Fibroblast of the conjunctiva (primary cell): Measurements from ENCODE around the gene RETREG3.
"Not testable (repeated sequence)": the region's sequence is repeated elsewhere in the genome, so short reads cannot be mapped to it uniquely, and the experiment has no call there.

Experiments
- DNase-seq: peaks from one replicate; pipeline ENCODE4 v3.0.0-alpha.2; 2010; ENCODE audit warnings: low read depth

Gene RETREG3

DNA sequence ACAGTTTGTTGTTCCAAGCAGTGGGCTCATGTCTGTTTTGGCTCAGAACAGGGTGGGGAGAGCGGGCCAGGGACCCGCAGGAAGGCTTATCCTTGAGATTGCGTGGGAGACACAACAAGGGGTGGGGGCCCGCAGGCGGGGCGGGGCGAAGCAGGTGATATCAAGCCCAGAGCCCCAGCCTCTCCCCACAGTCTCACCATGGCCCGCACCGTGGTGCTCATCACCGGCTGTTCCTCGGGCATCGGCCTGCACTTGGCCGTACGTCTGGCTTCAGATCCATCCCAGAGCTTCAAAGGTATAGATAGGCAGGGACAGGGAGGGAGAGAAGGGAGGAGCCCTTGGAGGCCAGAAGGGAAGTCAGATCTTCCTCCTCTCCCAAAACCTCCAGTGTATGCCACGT, 56.4 kb downstream of the RETREG3 start, which contains the start of gene HSD17B1:
HSD17B1 (plus strand) TSS at position 188 of the 400 bp plus-strand sequence; CDS start at position 199, 11 bp downstream.
- not testable (repeated sequence) for DNase-seq

DNA sequence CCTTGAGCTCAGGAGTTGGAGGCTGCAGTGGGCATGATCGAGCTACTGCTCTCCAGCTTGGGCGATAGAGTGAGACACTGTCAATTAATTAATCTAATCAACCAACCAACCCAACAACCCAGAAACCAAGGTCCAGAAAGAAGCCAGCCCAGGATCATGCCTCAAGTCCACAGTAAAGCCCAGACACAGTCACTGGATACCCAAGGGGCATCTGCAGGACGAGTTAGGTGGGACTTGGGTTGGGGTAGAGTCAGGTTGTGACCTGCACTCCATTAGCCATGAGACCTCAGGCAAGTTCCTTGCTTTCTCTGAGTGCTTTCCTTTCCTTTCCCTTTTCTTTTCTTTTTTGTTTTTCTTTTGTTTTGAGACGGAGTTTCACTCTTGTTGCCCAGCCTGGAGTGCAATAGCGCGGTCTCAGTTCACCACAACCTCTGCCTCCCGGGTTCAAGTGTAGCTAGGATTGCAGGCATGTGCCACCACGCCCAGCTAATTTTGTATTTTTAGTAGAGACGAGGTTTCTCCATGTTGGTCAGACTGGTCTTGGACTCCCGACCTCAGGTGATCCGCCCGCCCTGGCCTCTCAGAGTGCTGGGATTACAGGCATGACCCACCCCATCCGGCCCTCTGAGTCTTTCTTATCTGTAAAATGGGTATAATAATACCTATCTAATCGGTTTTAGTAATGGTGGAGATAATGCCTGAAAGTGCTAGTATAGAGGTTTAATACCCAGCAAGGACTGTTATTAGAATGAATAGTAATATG, 60.0 kb downstream of the RETREG3 start:
- DNase-seq, result no peak

DNA sequence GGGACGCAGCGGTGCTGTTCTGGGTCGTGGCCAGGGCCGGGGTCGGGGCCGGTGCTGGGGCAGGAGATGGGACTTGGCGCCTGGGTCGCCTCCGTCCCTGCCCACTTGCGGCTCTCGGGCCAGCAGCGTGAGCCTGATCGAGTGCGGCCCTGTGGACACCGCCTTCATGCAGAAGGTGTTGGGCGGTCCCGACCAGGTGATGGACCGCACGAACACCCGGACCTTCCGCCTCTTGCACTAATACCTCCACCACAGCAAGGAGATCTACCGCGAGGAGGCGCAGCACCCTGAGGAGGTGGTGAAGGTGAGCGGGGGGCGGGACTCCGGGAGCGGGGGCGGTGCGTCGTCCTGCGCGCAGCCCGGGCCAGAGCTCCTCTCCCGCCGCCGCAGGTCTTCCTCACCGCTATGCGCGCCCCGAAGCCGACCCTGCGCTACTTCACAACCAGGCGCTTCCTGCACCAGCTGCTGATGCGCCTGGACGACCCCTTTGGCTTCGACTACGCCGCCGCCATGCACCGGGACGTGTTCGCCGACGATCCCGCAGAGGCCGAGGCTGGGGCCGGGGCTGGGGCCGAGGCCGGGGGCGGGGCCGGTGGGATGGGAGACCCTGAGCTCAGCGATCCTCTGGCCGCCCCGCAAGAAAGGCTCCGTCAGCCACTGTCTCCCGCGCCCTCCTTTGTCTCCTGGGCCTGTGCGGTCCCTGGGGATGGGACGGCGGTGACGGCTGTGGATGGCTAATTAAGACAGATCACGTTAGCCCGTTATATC, 60.9 kb downstream of the RETREG3 start:
- DNase-seq, result no peak

GRCh38 chr17:42547698-42548069, 61.5 kb downstream of the RETREG3 start:
- no peak for DNase-seq

- DNase-seq, result no peak
Observed at GRCh38 chr17:42547001-42547461, 62.1 kb downstream of the RETREG3 start.

- DNase-seq, result not testable (repeated sequence)
Observed at GRCh38 chr17:42545755-42546505, 63.2 kb downstream of the RETREG3 start.

DNA sequence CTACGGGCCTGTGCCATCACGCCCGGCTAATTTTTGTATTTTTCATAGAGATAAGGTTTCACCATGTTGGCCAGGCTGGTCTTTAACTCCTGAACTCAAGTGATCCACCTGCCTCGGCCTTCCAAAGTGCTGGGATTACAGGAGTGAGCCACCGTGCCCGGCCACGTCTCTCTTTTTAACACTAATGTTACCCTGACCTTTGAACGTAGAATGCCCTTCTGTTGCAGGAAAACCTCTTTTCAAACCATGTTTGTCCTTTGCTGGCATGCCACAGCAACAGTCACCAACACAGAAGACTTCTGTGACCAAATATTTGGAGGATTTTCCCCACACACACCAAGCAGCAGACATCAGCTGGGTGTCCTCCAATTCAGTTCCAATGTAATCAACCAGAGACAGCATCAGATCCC, 64.3 kb downstream of the RETREG3 start:
- DNase-seq, result no peak

GRCh38 chr17:42543190-42544079, 65.7 kb downstream of the RETREG3 start:
- DNase-seq, result no peak

- no peak for DNase-seq
Observed at GRCh38 chr17:42541041-42541833, 67.9 kb downstream of the RETREG3 start.

- DNase-seq, result not testable (repeated sequence)
Observed at GRCh38 chr17:42540558-42540957, 68.6 kb downstream of the RETREG3 start.

GRCh38 chr17:42538482-42538881, 70.7 kb downstream of the RETREG3 start:
- no peak for DNase-seq

DNA sequence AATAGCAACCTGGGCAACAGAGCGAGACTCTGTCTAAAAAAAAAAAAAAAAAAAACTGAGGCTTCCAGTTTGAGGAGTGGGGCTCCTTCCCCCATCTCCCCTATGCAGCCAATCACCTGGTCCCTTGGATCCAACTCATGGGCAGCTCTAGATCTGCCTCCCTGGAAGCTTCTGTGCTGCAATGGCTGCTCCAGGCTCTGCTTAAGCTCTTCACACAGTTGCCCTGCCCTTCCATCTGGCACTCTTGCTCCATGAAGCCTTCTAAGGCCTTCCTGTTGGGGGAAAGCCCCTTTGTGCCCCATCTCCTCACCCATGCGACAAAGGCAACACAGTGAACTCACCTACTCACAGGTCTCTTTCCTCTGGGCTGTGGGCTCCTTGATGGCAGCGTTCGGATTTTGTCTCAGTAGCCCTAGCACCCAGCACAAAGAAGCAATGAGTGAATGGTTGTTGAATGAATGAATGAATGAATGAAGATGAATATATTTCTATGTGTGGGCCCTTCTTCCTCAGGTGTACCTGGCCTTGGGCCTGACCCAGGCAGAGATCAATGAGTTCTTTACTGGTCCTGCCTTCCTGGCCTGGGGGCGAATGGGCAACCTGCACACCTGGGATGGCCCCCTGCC, 71.2 kb downstream of the RETREG3 start:
- DNase-seq, result no peak

- no peak for DNase-seq
Observed at GRCh38 chr17:42537156-42537805, 71.9 kb downstream of the RETREG3 start.

- DNase-seq, result peak; percentile 66
Observed at GRCh38 chr17:42536372-42537155, 72.6 kb downstream of the RETREG3 start.

- peak; percentile 65 for DNase-seq
Observed at GRCh38 chr17:42536048-42536371, 73.2 kb downstream of the RETREG3 start, which contains the start of gene NAGLU. Gene NAGLU (plus strand): TSS chr17:42536241. CDS start chr17:42536273, 32 bp downstream.

DNA sequence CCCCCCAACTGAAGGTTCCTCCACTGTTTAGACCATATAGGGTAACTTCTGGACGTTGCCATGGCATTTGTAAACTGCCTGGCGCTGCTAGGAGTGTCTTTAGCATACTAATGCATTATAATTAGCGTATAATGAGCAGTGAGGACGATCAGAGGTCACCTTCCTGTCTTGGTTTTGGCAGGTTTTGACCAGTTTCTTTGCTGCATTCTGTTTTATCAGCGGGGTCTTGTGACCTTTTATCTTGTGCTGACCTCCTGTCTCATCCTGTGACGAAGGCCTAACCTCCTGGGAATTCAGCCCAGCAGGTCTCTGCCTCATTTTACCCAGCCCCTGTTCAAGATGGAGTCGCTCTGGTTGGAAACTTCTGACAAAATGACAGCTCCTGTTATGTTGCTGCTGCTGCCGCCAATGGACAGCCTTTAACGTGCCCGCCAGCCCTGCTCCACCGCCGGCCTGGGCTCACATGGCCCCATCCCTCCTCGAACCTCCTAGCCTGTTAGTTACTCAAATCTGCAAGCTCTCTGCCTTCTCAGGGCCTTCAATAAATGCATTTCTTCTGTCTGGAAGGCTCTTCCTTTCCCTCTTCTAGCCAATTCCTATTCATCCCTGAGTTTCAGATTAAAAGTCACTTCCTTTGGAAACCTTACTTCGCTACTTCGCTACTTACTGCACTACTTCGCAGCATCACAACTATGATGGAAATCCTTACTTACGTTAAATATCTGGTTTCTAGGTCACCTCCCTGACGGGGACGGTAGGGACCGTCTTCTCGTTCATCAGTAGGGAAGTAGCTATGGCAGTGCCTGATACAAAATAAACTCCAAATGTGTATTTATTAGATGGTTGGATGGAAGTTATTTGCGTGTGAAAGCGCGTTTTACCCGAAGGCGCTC, 73.8 kb downstream of the RETREG3 start:
- DNase-seq, result no peak

GRCh38 chr17:42531455-42532354, 77.5 kb downstream of the RETREG3 start:
- DNase-seq, result no peak
